Activated naive CD4-positive, alpha-beta T cell treated with anti-CD3 and anti-CD28 coated beads, Interleukin-2, amount 50 U/mL, for 24 hours (primary cell): Measurements from ENCODE around the gene PPP6R1.
"Not testable (repeated sequence)": the region's sequence is repeated elsewhere in the genome, so short reads cannot be mapped to it uniquely, and the experiment has no call there.

Experiments used
- H3K27ac Mint-ChIP-seq: one replicate; pipeline ENCODE4 v1.8.0; 2021; ENCODE audit warnings: mild to moderate bottlenecking, mixed read lengths
- H3K27me3 Mint-ChIP-seq: one replicate; pipeline ENCODE4 v1.8.0; 2021; ENCODE audit warnings: mixed read lengths
- H3K36me3 Mint-ChIP-seq: one replicate; pipeline ENCODE4 v1.8.0; 2021; ENCODE audit warnings: mixed read lengths
- H3K4me1 Mint-ChIP-seq: one replicate; pipeline ENCODE4 v1.8.0; 2021; ENCODE audit warnings: mixed read lengths
- H3K4me3 Mint-ChIP-seq: one replicate; pipeline ENCODE4 v1.8.0; 2021; ENCODE audit warnings: mild to moderate bottlenecking, mixed read lengths
- H3K9me3 Mint-ChIP-seq: one replicate; pipeline ENCODE4 v1.8.0; 2021; ENCODE audit warnings: mixed read lengths

The PPP6R1 gene

DNA sequence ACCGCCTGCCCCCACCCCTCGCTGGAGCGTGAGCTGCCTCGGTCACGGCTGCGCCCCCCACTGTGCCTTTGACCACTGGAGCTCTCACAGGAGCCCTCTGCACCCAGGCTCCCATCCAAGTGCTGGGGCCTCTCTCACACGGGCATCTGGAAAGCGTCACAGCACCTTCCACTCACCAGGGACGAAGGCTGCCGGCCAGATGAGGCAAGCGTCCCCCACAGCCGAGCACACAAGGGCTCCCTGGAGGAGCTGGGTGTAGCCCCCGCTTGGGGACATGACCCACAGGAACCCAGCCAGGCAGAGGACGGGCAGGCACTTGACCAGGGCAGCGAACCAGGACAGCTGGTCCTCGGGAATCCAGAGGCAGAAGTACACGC lies 30.8 kb downstream of the PPP6R1 start:
- H3K4me3 Mint-ChIP-seq, result no peak overlapping the region
- H3K36me3 Mint-ChIP-seq, result peaks cover 7% of the 10 kb centered on the region
- H3K4me1 Mint-ChIP-seq, result no peaks in the 10 kb centered on the region
- H3K27me3 Mint-ChIP-seq, result no peaks in the 10 kb centered on the region
- H3K9me3 Mint-ChIP-seq, result no peaks in the 10 kb centered on the region
- H3K27ac Mint-ChIP-seq, result peak overlapping the region; percentile 59

DNA sequence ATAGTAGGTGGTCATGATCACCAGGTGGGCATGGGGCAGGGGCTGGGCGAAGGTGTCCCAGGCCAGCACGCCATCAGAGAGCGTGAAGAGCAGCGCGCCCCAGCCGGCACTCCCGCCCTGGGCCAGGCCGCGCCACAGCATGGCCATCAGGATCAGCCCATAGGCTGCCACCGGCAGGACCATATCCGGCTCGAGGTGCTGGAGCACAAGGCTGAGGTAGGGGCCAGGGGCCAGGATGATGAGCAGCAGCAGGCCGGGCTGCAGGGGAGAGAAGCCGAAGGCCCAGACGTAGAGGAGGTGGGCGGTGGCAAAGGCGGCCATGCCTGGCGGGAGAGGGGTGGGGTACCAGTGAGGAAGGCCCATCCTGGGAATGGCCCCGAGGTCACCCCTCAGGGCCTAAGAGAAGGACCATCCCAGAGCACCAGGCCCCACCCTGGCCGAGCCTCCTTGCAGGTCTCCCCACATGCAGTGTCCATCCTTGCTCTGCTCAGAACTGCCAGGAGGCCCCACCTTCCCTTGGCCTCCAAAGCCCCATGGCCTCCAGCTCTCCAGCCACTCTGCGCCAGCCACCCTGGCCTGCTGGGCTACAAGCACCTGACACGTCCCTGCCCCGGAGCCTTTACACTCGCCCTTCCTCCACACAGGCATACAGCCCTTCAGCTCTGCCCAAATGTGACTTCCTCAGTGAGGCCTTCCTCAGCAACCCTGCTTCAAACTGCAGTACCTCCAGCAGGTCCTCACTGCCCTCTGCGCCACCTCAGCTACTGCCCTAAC lies 31.4 kb downstream of the PPP6R1 start:
- no peaks in the 10 kb centered on the region for H3K9me3 Mint-ChIP-seq
- H3K27me3 Mint-ChIP-seq, result no peaks in the 10 kb centered on the region
- peak overlapping the region; percentile 59 for H3K27ac Mint-ChIP-seq
- peaks cover 7% of the 10 kb centered on the region for H3K36me3 Mint-ChIP-seq
- no peaks in the 10 kb centered on the region for H3K4me1 Mint-ChIP-seq
- no peak overlapping the region for H3K4me3 Mint-ChIP-seq

DNA sequence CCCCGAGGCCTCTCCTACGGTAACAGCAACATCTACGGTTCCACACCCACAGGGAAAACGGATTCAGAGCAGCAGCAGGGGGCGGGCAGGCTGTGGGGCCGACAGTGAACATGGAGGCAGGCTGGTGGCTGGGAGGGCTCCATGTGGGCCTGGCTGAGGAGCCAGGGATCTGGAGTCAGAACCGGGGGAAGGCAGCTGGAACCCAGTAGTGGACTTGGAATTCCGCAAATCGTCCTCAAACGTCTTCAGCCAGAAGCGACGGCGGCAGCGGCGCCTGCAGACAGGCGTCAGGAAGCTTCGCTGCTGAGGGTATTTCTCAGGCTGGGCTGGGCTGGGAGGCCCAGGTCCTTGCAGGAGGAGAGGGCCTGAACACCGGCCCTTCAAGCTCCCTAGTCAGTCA lies 32.0 kb downstream of the PPP6R1 start:
- H3K9me3 Mint-ChIP-seq, result no peaks in the 10 kb centered on the region
- H3K4me1 Mint-ChIP-seq, result no peaks in the 10 kb centered on the region
- no peak overlapping the region for H3K27ac Mint-ChIP-seq
- H3K4me3 Mint-ChIP-seq, result no peak overlapping the region
- H3K36me3 Mint-ChIP-seq, result peaks cover 7% of the 10 kb centered on the region
- H3K27me3 Mint-ChIP-seq, result no peaks in the 10 kb centered on the region

DNA sequence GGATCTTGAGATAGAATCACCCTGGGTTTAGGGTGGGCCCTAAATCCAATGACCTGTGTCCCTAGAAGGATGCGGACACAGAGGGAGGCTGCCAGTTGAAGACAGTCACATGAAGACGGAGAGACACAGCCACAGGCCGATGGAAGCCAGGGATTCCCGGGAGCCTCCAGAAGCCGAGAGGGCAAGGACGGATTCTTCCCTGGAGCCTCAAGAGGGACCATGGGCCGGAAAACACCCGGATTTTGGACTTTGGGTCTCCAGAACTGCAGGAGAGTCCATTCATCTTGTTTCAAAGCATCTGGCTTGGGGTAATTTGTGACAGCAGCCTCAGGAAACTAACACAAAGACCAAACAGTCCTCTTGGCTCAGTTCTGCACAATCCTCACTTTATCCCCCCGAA lies 32.5 kb downstream of the PPP6R1 start:
- peaks cover 10% of the 10 kb centered on the region for H3K36me3 Mint-ChIP-seq
- no peaks in the 10 kb centered on the region for H3K9me3 Mint-ChIP-seq
- no peaks in the 10 kb centered on the region for H3K4me1 Mint-ChIP-seq
- no peaks in the 10 kb centered on the region for H3K27me3 Mint-ChIP-seq
- H3K4me3 Mint-ChIP-seq, result no peak overlapping the region
- H3K27ac Mint-ChIP-seq, result no peak overlapping the region

DNA sequence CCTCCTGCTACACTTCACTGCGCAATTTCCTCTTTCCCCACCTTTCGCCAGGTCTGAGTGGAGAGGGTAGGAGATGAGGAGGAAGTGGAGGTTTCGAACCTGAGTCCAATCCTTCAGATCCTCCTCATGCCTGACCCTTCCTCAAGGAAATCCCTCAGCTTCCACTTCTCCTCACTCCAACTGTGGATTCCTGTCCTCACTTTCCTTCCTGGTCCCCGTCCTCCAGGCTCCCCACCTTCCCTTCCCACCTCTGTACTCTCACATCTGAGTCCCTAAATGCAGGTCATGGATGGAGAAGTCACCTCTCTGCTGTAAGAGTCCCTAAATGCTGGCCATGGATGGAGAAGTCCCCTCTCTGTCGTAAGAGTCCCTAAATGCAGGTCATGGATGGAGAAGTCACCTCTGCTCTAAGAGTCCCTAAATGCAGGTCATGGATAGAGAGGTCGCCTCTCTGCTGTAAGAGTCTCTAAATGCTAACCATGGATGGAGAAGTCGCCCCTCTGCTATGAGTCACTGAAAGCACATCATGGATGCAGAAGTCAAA lies 33.3 kb downstream of the PPP6R1 start:
- H3K36me3 Mint-ChIP-seq, result peaks cover 13% of the 10 kb centered on the region
- H3K4me1 Mint-ChIP-seq, result no peaks in the 10 kb centered on the region
- peak overlapping the region; percentile 91 for H3K27ac Mint-ChIP-seq
- peaks cover 3% of the 10 kb centered on the region for H3K9me3 Mint-ChIP-seq
- H3K4me3 Mint-ChIP-seq, result no peak overlapping the region
- H3K27me3 Mint-ChIP-seq, result no peaks in the 10 kb centered on the region

DNA sequence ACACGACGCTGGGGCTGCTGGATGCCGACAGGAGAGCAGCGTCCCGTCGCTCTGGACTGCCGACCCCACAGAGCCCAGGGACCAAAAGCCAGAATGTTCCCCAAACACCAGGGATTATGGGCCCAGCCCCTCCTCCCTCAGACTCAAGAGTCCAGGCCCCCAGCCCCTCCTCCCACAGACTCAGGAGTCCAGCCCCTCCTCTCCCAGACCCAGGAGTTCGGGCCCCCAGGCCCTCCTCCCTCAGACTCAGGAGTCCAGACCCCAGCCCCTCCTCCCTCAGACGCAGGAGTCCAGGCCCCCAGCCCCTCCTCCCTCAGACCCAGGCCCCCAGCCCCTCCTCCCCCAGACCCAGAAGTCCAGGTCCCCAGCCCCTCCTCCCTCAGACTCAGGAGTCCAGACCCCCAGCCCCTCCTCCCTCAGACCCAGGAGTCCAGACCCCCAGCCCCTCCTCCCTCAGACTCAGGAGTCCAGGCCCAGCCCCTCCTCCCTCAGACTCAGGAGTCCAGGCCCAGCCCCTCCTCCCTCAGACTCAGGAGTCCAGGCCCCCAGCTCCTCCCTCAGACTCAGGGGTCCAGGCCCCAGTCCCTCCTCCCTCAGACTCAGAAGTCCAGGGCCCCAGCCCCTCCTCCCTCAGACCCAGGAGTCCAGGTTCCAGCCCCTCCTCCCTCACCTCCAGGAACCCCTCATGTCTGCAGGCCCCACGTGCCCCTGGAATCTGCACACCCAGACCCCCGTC lies 34.0 kb downstream of the PPP6R1 start:
- not testable (repeated sequence) for H3K27ac Mint-ChIP-seq, H3K4me1 Mint-ChIP-seq, H3K4me3 Mint-ChIP-seq, H3K9me3 Mint-ChIP-seq, H3K27me3 Mint-ChIP-seq
- peaks cover 11% of the 10 kb centered on the region for H3K36me3 Mint-ChIP-seq

DNA sequence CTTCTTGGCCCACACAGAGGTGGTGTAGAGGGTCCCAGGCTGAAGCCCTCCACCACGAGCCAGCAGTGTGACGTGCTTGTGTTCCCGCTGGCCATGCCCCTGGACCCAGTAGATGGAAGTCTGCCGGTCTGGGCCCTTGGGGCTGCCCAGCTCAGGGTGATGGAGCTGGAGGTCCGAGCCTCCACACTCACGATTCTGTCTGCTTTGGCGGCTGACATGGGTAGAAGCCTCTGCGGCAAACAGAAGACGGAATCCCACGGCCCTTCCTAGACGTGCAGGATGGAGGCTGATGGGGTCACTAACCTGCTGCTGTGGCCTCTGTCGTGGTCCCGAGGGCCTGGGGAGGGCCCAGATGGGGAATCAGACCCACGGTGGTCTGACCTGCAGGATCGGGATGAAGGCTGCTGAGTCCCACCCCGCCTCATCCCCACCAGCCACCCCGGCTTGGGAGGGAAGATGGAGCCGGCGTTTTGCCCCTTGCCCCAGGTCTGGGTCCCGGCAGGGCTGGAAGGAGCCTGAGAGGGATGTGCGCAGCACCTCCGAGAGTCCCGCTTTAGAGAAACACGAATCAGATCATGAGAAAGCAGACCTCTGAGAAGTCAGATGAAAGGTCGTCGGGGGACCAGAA lies 34.7 kb downstream of the PPP6R1 start:
- Mint-ChIP-seq H3K36me3 (peaks cover 11% of the 10 kb centered on the region), H3K4me1 (no peaks in the 10 kb centered on the region), H3K27me3 (no peaks in the 10 kb centered on the region), H3K9me3 (peaks cover 3% of the 10 kb centered on the region), H3K27ac (peak overlapping the region; percentile 76), H3K4me3 (no peak overlapping the region)

DNA sequence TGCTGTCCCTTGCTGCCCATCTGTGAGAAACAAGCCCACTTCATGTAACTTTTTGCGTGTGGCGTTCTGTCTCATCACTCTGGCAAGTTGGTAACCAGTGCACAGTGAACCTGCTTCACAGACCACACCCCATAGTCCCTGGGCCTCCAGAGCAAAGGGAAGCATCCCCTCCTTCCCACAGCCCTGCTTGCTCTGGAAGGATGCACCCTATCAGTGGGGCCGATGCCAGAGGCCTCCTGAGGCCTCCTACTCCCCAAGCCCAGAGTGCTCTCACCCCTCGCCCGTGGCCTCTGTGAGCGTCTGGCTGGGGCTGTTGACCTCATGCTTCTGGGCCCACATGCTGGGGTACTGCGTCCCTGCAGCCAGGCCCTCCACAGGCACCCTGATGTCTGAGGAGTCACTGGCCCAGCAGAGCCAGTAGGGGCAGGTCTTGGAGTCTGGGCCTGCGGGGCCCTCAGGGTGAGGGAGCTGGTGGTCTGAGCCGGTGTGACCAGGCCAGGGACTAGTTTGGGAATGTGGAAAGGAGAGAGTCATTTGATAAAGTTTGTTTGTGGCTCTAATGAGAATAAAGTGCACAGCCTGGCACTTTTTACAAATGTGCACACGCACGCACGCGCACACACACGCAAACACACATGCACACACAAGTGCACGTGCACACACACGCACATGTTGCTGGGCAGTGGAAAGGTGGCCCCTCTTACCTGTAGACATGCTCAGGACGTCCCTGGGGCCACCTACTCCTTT lies 35.4 kb downstream of the PPP6R1 start:
- Mint-ChIP-seq H3K27ac (peak overlapping the region; percentile 4), H3K4me1 (no peaks in the 10 kb centered on the region), H3K27me3 (no peaks in the 10 kb centered on the region), H3K36me3 (peaks cover 11% of the 10 kb centered on the region), H3K4me3 (no peak overlapping the region), H3K9me3 (peaks cover 3% of the 10 kb centered on the region)

DNA sequence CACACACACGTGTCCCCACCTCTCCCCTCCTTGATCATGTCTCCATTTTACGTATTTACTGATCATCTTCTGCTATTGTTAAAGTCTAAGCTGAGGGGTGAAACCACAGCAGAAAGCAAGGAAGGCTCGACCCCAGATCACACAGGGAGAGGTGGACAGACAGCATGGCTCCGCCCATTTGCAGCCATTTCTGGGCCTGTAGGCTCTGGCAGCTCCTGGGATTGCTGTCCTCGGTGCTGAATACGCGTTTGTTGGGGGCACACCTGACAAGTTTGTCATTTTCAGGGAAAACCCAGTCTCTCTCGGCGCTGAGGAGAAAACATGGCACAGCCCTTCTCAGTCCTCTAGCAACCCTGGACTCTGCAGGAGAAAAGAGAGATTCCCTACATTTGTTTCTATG lies 38.3 kb downstream of the PPP6R1 start:
- no peaks in the 10 kb centered on the region for H3K27me3 Mint-ChIP-seq
- H3K27ac Mint-ChIP-seq, result no peak overlapping the region
- peaks cover 3% of the 10 kb centered on the region for H3K9me3 Mint-ChIP-seq
- peaks cover 8% of the 10 kb centered on the region for H3K36me3 Mint-ChIP-seq
- H3K4me3 Mint-ChIP-seq, result no peak overlapping the region
- H3K4me1 Mint-ChIP-seq, result peaks cover 16% of the 10 kb centered on the region

DNA sequence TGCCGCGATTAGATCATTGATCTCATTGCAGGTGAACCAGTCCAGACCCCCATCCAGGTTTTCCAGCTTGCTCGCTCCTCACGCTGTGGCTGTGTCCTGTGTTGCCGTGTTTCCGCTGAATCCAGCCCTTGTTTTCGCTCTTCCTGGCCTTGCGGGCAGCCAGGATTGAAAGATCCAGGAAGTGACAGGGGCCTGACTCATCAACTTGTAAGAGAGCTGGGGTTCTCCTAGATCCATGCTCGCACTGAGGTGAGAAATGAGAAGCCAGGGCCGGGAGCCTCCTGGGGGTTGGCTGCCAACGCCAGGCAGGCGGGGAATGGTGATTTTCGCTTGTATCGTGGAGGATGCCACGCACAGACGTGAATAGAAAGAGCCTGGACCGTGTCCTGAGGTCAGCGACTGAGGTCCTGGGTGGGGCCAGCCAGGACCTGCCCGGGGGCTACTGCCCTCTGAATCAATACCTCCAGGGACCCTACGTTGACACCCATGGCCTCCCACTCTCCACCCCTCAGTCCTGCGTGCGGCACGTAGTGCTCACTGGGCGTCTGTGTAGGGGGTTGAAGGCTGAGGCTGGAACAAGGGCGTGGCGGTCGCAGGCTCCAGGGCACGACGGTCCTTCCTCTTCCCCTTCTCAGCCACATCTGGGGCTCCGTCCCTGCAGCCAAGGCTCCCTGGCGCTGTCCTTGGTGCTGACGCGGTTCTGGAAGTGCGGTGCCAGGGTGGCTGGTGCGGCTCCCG lies 42.2 kb downstream of the PPP6R1 start:
- H3K27ac Mint-ChIP-seq, result no peak overlapping the region
- peaks cover 8% of the 10 kb centered on the region for H3K27me3 Mint-ChIP-seq
- H3K4me1 Mint-ChIP-seq, result peaks cover 19% of the 10 kb centered on the region
- H3K4me3 Mint-ChIP-seq, result peak overlapping the region; percentile 34
- H3K36me3 Mint-ChIP-seq, result peaks cover 9% of the 10 kb centered on the region
- H3K9me3 Mint-ChIP-seq, result peaks cover 7% of the 10 kb centered on the region

DNA sequence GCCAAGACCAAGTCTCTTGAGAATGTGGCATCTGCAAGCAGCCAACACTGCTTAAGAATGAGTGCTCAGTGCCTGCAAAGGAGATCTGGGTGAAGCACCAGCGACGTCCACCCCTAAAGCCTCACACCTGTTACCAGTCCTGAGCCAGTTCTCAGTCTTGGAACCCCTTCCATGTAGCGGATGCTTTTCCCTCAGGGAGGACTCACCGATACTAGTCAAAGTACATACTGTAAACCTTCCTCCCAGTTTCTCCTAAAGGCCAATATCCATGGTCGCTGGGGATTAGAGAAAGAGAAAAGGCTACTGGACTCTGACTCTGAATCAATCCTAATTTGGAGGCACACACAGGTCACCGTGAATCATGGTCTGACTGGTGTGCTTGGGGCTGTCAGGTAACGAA lies 45.3 kb downstream of the PPP6R1 start:
- Mint-ChIP-seq H3K36me3 (peaks cover 3% of the 10 kb centered on the region), H3K27ac (no peak overlapping the region), H3K9me3 (peaks cover 3% of the 10 kb centered on the region), H3K4me1 (peaks cover 19% of the 10 kb centered on the region), H3K4me3 (no peak overlapping the region), H3K27me3 (peaks cover 18% of the 10 kb centered on the region)

DNA sequence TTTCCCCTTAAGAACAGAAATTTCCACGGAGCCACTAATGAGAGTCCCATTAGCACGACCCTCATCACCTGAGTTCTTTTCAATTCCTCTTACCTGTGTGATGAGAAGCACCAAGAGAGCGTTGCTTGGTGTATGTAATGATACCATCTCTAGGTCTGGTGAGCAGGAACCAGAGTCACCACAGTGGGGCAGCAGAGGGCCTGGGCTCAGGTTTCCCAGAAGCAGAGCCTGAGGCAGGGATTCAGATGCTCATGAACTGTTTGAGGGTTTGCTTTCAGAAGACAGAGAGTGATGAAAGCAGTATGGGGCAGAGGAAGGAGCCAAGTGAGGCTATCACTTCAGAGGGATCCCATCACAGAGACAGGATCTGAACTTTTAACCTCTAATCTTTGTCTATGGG lies 46.4 kb downstream of the PPP6R1 start:
- Mint-ChIP-seq H3K27ac (no peak overlapping the region), H3K27me3 (peaks cover 18% of the 10 kb centered on the region), H3K4me1 (peaks cover 19% of the 10 kb centered on the region), H3K4me3 (no peak overlapping the region), H3K36me3 (peaks cover 3% of the 10 kb centered on the region), H3K9me3 (peaks cover 3% of the 10 kb centered on the region)

DNA sequence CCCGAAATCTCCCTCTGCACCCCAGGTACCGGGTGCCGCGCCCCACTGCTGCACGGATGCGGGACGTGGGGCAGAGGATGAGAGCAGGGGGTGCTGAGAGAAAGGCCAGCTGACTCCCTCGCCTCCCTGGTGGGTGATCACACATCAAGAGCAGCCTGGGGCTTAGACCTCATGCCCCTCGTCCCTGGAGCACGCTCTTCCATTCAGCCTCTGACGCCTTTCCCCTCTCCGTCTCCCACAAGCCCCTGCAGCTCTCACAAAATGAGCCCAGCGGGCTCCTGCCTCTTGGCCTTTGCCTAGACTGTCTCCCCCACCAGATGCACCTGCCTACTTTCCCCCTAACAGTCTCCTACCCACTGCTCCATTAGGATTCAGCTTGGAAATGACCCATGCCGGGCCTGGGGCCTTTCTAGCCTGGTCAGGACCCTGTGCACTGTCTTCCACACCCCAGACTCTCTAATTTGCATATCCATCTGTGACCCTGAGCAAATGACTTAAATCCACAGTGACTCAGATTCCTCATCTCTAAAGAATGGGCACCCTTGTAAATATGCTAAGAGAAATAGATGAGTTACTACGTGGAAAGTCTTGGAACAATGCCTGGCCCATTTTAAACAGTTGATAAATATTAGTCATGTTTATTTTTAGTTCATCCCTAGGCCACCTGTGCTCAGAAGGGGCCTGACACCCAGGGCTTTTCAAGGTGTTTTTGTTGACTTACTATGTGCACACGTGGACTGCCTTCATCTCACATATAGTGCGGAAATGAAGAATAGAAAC lies 48.9 kb downstream of the PPP6R1 start:
- H3K4me3 Mint-ChIP-seq, result no peak overlapping the region
- H3K4me1 Mint-ChIP-seq, result peaks cover 4% of the 10 kb centered on the region
- peaks cover 27% of the 10 kb centered on the region for H3K27me3 Mint-ChIP-seq
- no peak overlapping the region for H3K27ac Mint-ChIP-seq
- H3K36me3 Mint-ChIP-seq, result peaks cover 5% of the 10 kb centered on the region
- peaks cover 3% of the 10 kb centered on the region for H3K9me3 Mint-ChIP-seq
